ENCODE results near the gene MYBPC2. TPM values are rescaled to one million over a fixed set of nuclear protein-coding genes. Genes with fewer than 3 reads are reported as not detected.

The MYBPC2 gene
- polyA plus RNA-seq, 1 of the 3 experiments (the other 2 are of a cell fraction), result not detected

GRCh38 chr19:50465986-50466705 is 33.5 kb downstream of the MYBPC2 start:
- TF ChIP-seq, protein P1, sequence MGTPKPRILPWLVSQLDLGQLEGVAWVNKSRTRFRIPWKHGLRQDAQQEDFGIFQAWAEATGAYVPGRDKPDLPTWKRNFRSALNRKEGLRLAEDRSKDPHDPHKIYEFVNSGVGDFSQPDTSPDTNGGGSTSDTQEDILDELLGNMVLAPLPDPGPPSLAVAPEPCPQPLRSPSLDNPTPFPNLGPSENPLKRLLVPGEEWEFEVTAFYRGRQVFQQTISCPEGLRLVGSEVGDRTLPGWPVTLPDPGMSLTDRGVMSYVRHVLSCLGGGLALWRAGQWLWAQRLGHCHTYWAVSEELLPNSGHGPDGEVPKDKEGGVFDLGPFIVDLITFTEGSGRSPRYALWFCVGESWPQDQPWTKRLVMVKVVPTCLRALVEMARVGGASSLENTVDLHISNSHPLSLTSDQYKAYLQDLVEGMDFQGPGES (IDR thresholded peaks at IDR 0.05; ENCODE audit: low read depth, low read length), result no peak
- no peak for TF ChIP-seq REST (IDR thresholded peaks at IDR 0.05; ENCODE audit: low read depth, low read length)
- TF ChIP-seq MEF2A (IDR thresholded peaks at IDR 0.05; ENCODE audit: borderline replicate concordance, low read depth), result no peak
- no peak for TF ChIP-seq RCOR1 (IDR thresholded peaks at IDR 0.05; ENCODE audit: low read length)
- TF ChIP-seq MAX (IDR thresholded peaks at IDR 0.05; ENCODE audit: low read depth), result no peak
- TF ChIP-seq GABPA (IDR thresholded peaks at IDR 0.05; ENCODE audit: low read depth), result no peak
- no peak for TF ChIP-seq MXI1 (IDR thresholded peaks at IDR 0.05; ENCODE audit: low read depth, low read length)
- TF ChIP-seq POLR2AphosphoS5 (IDR thresholded peaks at IDR 0.05; ENCODE audit: low read depth, low read length), result no peak
- no peak for TF ChIP-seq TEAD4 (IDR thresholded peaks at IDR 0.05; ENCODE audit: borderline replicate concordance, insufficient read depth)
- WGBS (ENCODE audit: low lambda C conversion rate), result 78% methylated on average over 23 of the region's 29 CpGs
- Histone ChIP-seq H2AFZ (ENCODE audit: low read depth) (no peak overlapping the region), H3K27ac (ENCODE audit: low read depth in 2 of 2, low read length in 1 of 2) (no peak overlapping the region), H3K36me3 (replicated peaks in 1 of 2; ENCODE audit: control insufficient read depth in 1 of 2, insufficient read depth in 2 of 2, low read length in 1 of 2) (no peaks in the 10 kb centered on the region), H3K9ac (no peak overlapping the region), H3K4me3 (ENCODE audit: low read depth in 2 of 2, low read length in 1 of 2) (no peak overlapping the region), H4K20me1 (ENCODE audit: insufficient read depth) (no peaks in the 10 kb centered on the region), H3K9me2 (no peaks in the 10 kb centered on the region), H3K4me1 (ENCODE audit: control insufficient read depth in 1 of 2, insufficient read depth in 2 of 2, low read depth in 1 of 2, low read length in 1 of 2) (peaks cover 0 to 4% of the 10 kb centered on the region in 2 experiments; a peak in 1 of 4 replicates), H3K79me2 (ENCODE audit: insufficient read depth) (no peaks in the 10 kb centered on the region), H3F3A (replicated peaks; ENCODE audit: insufficient read depth) (no peaks in the 10 kb centered on the region), H3K4me2 (no peak overlapping the region), H3K27me3 (ENCODE audit: insufficient read depth) (no peaks in the 10 kb centered on the region), H3K9me3 (no peaks in the 10 kb centered on the region)
- ChIA-PET POLR2A (no interaction called here), CTCF (interaction anchor here (0.9 to 8.3 kb wide), 11 partner anchors 9 to 214 kb away, joined by 3 to 80 read pairs (median 4); no protein-coding TSS in a partner anchor)
- DNase-seq, result peak; percentile 81

- Histone ChIP-seq H2AFZ (ENCODE audit: low read depth) (no peak overlapping the region), H3K4me3 (ENCODE audit: low read depth in 2 of 2, low read length in 1 of 2) (no peak overlapping the region), H4K20me1 (ENCODE audit: insufficient read depth) (no peaks in the 10 kb centered on the region), H3K9ac (no peak overlapping the region), H3F3A (replicated peaks; ENCODE audit: insufficient read depth) (peaks cover 1% of the 10 kb centered on the region), H3K9me3 (no peaks in the 10 kb centered on the region), H3K4me2 (no peak overlapping the region), H3K27ac (ENCODE audit: low read depth in 2 of 2, low read length in 1 of 2) (no peak overlapping the region), H3K27me3 (ENCODE audit: insufficient read depth) (no peaks in the 10 kb centered on the region), H3K36me3 (replicated peaks in 1 of 2; ENCODE audit: control insufficient read depth in 1 of 2, insufficient read depth in 2 of 2, low read length in 1 of 2) (no peaks in the 10 kb centered on the region), H3K4me1 (ENCODE audit: control insufficient read depth in 1 of 2, insufficient read depth in 2 of 2, low read depth in 1 of 2, low read length in 1 of 2) (no peaks in the 10 kb centered on the region; a peak in 1 of 4 replicates), H3K79me2 (ENCODE audit: insufficient read depth) (no peaks in the 10 kb centered on the region), H3K9me2 (no peaks in the 10 kb centered on the region)
- DNase-seq, result no peak
- POLR2A ChIA-PET, result no interaction called here
- 85% methylated on average over 11 of the region's 11 CpGs for WGBS (ENCODE audit: low lambda C conversion rate)
- CTCF ChIA-PET, result interaction anchor here (1.1 to 8.3 kb wide), 6 partner anchors 8 to 110 kb away, joined by 3 to 80 read pairs (median 6); no protein-coding TSS in a partner anchor
- TF ChIP-seq EP300 (IDR thresholded peaks at IDR 0.05; ENCODE audit: borderline replicate concordance in 1 of 2, low read depth in 1 of 2, low read length in 1 of 2) (no peak), USF2 (IDR thresholded peaks at IDR 0.05; ENCODE audit: borderline replicate concordance, low read depth, low read length) (no peak), FOXM1 (IDR thresholded peaks at IDR 0.05; ENCODE audit: low read depth) (no peak), CHD2 (IDR thresholded peaks at IDR 0.05; ENCODE audit: low read length, partially characterized antibody) (no peak), TEAD4 (IDR thresholded peaks at IDR 0.05; ENCODE audit: borderline replicate concordance, insufficient read depth) (no peak), GABPA (IDR thresholded peaks at IDR 0.05; ENCODE audit: low read depth) (no peak), SIN3A (IDR thresholded peaks at IDR 0.05; ENCODE audit: borderline replicate concordance, low read depth, low read length) (no peak), NRF1 (IDR thresholded peaks at IDR 0.05; ENCODE audit: low read depth, low read length) (no peak), RAD21 (IDR thresholded peaks at IDR 0.05; ENCODE audit: low read length) (no peak), TAF1 (IDR thresholded peaks at IDR 0.05; ENCODE audit: borderline replicate concordance, low read depth, low read length) (no peak)
- TF ChIP-seq, protein P2, sequence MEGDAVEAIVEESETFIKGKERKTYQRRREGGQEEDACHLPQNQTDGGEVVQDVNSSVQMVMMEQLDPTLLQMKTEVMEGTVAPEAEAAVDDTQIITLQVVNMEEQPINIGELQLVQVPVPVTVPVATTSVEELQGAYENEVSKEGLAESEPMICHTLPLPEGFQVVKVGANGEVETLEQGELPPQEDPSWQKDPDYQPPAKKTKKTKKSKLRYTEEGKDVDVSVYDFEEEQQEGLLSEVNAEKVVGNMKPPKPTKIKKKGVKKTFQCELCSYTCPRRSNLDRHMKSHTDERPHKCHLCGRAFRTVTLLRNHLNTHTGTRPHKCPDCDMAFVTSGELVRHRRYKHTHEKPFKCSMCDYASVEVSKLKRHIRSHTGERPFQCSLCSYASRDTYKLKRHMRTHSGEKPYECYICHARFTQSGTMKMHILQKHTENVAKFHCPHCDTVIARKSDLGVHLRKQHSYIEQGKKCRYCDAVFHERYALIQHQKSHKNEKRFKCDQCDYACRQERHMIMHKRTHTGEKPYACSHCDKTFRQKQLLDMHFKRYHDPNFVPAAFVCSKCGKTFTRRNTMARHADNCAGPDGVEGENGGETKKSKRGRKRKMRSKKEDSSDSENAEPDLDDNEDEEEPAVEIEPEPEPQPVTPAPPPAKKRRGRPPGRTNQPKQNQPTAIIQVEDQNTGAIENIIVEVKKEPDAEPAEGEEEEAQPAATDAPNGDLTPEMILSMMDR (IDR thresholded peaks at IDR 0.05), result no peak
These were observed 34.0 kb downstream of the MYBPC2 start for GRCh38 chr19:50466706-50467039.

Measured in SK-N-SH (cell line).